ENCODE data around the gene GALNT18.

GRCh38 chr11:11589437-11589836, 32.4 kb downstream of the GALNT18 start:
- TF ChIP-seq FOXA1 (IDR thresholded peaks at IDR 0.05): no peak
- no peak for TF ChIP-seq JUND (IDR thresholded peaks at IDR 0.05)
- TF ChIP-seq CTCF (IDR thresholded peaks at IDR 0.05; ENCODE audit: low read depth, low read length, missing input control): no peak
- TF ChIP-seq, protein P1, sequence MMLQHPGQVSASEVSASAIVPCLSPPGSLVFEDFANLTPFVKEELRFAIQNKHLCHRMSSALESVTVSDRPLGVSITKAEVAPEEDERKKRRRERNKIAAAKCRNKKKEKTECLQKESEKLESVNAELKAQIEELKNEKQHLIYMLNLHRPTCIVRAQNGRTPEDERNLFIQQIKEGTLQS (IDR thresholded peaks at IDR 0.05): no peak
- no peak for TF ChIP-seq HNF4G (IDR thresholded peaks at IDR 0.05)

Measured in liver (tissue), 3 donors.